Neural cell (in vitro differentiated cells): Measurements from ENCODE around the gene FGF12. TPM values are rescaled to one million over a fixed set of nuclear protein-coding genes. Genes with fewer than 3 reads are reported as not detected.

Source experiments
- H2AFZ ChIP-seq: fragments of 200-600, 300-800 bp; sonication (generic), shearing (Covaris generic); 2 replicates; pipeline ENCODE4 v1.6.0; 2014; ENCODE audit warnings: low read depth, mild to moderate bottlenecking, antibody characterized with exemption, low read length, moderate library complexity
- H3F3A ChIP-seq: fragments of 200-600 bp; shearing (Covaris generic); 2 replicates; pipeline ENCODE4 v1.6.1; 2016; ENCODE audit warnings: mild to moderate bottlenecking, moderate library complexity, mixed read lengths, antibody characterized with exemption, low read length; ENCODE audit not compliant: insufficient read depth, poor library complexity, severe bottlenecking
- H3K27ac ChIP-seq: fragments of 200-600, 300-800 bp; sonication (generic), shearing (Covaris generic); 2 replicates; pipeline ENCODE4 v1.5.1; 2014; ENCODE audit warnings: mild to moderate bottlenecking, low read length, moderate library complexity
- H3K27me3 ChIP-seq: fragments of 300-800, 200-600 bp; sonication (generic), shearing (Covaris generic); 2 replicates; pipeline ENCODE4 v1.6.0; 2014; ENCODE audit warnings: mild to moderate bottlenecking, low read depth, low read length, moderate library complexity; ENCODE audit not compliant: insufficient read depth
- H3K36me3 ChIP-seq: fragments of 300-800, 200-600 bp; sonication (generic), shearing (Covaris generic); 2 replicates; pipeline ENCODE4 v1.5.1; 2014; ENCODE audit warnings: mild to moderate bottlenecking, antibody characterized with exemption, low read length, moderate library complexity; ENCODE audit not compliant: insufficient read depth
- H3K4me2 ChIP-seq: fragments of 300-800, 200-600 bp; sonication (generic), shearing (Covaris generic); 2 replicates; pipeline ENCODE4 v1.6.0; 2014; ENCODE audit warnings: mild to moderate bottlenecking, low read length
- H3K4me3 ChIP-seq: fragments of 300-800, 200-600 bp; sonication (generic), shearing (Covaris generic); 2 replicates; pipeline ENCODE4 v1.5.1; 2014; ENCODE audit warnings: mild to moderate bottlenecking, low read length, moderate library complexity
- H3K79me2 ChIP-seq: fragments of 200-600 bp; shearing (Covaris generic); replicated peaks from 2 replicates; pipeline ENCODE4 v1.6.0; 2014; ENCODE audit warnings: mild to moderate bottlenecking, low read length, moderate library complexity; ENCODE audit not compliant: insufficient read depth
- H3K9ac ChIP-seq: fragments of 300-800, 200-600 bp; sonication (generic), shearing (Covaris generic); 2 replicates; pipeline ENCODE4 v1.6.1; 2016; ENCODE audit warnings: mild to moderate bottlenecking, low read length, mixed read lengths
- H3K9me2 ChIP-seq: fragments of 200-600 bp; shearing (Covaris generic); 2 replicates; pipeline ENCODE4 v1.6.1; 2016; ENCODE audit warnings: mild to moderate bottlenecking, low read length, mixed read lengths; ENCODE audit not compliant: insufficient read depth
- H3K9me3 ChIP-seq: fragments of 200-600, 300-800 bp; sonication (generic), shearing (Covaris generic); 2 replicates; pipeline ENCODE4 v1.6.1; 2016; ENCODE audit warnings: mild to moderate bottlenecking, mixed run types, low read length, moderate library complexity, mixed read lengths
- H4K20me1 ChIP-seq: fragments of 200-600 bp; shearing (Covaris generic); 2 replicates; pipeline ENCODE4 v1.6.1; 2016; ENCODE audit warnings: mild to moderate bottlenecking, mixed run types; ENCODE audit not compliant: insufficient read depth
- CTCF ChIP-seq: fragments of 450-650 bp; IDR thresholded peaks from 2 replicates; pipeline ENCODE4 v1.5.1; 2014; ENCODE audit warnings: antibody characterized with exemption, mild to moderate bottlenecking, moderate library complexity; ENCODE audit not compliant: poor library complexity, severe bottlenecking
- EP300 ChIP-seq: fragments of 450-650 bp; conservative IDR thresholded peaks from 2 replicates; pipeline ENCODE4 v1.6.1; 2014; ENCODE audit warnings: antibody characterized with exemption, mild to moderate bottlenecking, moderate library complexity; ENCODE audit not compliant: poor library complexity, severe bottlenecking
- EZH2 ChIP-seq: fragments of 200-600, 300-800 bp; shearing (Covaris generic), sonication (generic); IDR thresholded peaks from 2 replicates; pipeline ENCODE4 v1.6.1; 2014; ENCODE audit warnings: antibody characterized with exemption, low read length, borderline replicate concordance, mild to moderate bottlenecking; ENCODE audit not compliant: insufficient read depth, poor library complexity, severe bottlenecking
- MXI1 ChIP-seq: fragments of 450-650 bp; conservative IDR thresholded peaks from 2 replicates; pipeline ENCODE4 v1.6.1; 2014; ENCODE audit warnings: antibody characterized with exemption, mild to moderate bottlenecking; ENCODE audit not compliant: poor library complexity, severe bottlenecking
- POLR2AphosphoS5 ChIP-seq: IDR thresholded peaks from 2 replicates; pipeline ENCODE4 v1.6.1; 2012
- RAD21 ChIP-seq: fragments of 450-650 bp; conservative IDR thresholded peaks from 2 replicates; pipeline ENCODE4 v1.6.1; 2014; ENCODE audit warnings: antibody characterized with exemption, mild to moderate bottlenecking, moderate library complexity
- SMC3 ChIP-seq: fragments of 450-650 bp; conservative IDR thresholded peaks from 2 replicates; pipeline ENCODE4 v1.6.1; 2014; ENCODE audit warnings: antibody characterized with exemption, mild to moderate bottlenecking, moderate library complexity; ENCODE audit not compliant: poor library complexity
- TAF1 ChIP-seq: IDR thresholded peaks from 2 replicates; pipeline ENCODE4 v1.6.1; 2012; ENCODE audit warnings: low read depth
- polyA plus RNA-seq: library from polyadenylated mRNA; depleted of rRNA; stranded (reverse); fragments of >200 nt; gene quantifications from 2 replicates; pipeline ENCODE4 v1.2.3, GENCODE V29; 2014
- TF ChIP-seq, protein P1 (sequence below): IDR thresholded peaks from 2 replicates; pipeline ENCODE4 v1.6.1; 2012; ENCODE audit warnings: borderline replicate concordance

FGF12 gene
- polyA plus RNA-seq, 1 donor from 2014 or later: 4.8 TPM

DNA sequence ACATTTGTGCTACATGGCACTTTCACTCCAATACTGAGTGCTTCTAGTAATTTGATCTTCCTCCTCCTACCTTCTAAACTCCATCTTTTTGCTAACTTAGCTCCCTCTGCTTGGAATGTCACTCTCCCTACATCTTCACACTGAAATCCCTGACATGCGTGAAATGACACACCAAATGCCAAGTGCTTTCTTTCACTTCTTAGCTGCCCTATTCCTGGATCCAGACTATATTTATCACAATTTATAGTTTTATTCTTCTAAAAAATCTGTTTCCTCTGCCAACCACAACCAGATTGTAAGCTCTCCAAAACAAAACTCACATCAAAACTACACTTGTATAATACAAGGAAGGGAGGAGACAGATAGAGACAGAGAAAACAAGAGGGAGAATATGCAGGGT is 387.3 kb downstream of the FGF12 start:
- Histone ChIP-seq H3K4me3 (no peak overlapping the region), H2AFZ (no peak overlapping the region), H3K36me3 (no peaks in the 10 kb centered on the region), H3K9me3 (no peaks in the 10 kb centered on the region), H3K9ac (no peak overlapping the region), H3K9me2 (no peaks in the 10 kb centered on the region), H3K79me2 (no peaks in the 10 kb centered on the region), H3K27ac (no peak overlapping the region), H4K20me1 (no peaks in the 10 kb centered on the region), H3K4me2 (no peak overlapping the region), H3F3A (no peaks in the 10 kb centered on the region), H3K27me3 (no peaks in the 10 kb centered on the region)
- no peak for TF ChIP-seq SMC3
- no peak for TF ChIP-seq MXI1
- TF ChIP-seq, protein P1, sequence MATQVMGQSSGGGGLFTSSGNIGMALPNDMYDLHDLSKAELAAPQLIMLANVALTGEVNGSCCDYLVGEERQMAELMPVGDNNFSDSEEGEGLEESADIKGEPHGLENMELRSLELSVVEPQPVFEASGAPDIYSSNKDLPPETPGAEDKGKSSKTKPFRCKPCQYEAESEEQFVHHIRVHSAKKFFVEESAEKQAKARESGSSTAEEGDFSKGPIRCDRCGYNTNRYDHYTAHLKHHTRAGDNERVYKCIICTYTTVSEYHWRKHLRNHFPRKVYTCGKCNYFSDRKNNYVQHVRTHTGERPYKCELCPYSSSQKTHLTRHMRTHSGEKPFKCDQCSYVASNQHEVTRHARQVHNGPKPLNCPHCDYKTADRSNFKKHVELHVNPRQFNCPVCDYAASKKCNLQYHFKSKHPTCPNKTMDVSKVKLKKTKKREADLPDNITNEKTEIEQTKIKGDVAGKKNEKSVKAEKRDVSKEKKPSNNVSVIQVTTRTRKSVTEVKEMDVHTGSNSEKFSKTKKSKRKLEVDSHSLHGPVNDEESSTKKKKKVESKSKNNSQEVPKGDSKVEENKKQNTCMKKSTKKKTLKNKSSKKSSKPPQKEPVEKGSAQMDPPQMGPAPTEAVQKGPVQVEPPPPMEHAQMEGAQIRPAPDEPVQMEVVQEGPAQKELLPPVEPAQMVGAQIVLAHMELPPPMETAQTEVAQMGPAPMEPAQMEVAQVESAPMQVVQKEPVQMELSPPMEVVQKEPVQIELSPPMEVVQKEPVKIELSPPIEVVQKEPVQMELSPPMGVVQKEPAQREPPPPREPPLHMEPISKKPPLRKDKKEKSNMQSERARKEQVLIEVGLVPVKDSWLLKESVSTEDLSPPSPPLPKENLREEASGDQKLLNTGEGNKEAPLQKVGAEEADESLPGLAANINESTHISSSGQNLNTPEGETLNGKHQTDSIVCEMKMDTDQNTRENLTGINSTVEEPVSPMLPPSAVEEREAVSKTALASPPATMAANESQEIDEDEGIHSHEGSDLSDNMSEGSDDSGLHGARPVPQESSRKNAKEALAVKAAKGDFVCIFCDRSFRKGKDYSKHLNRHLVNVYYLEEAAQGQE: no peak
- TF ChIP-seq EZH2: no peak
- no peak for TF ChIP-seq CTCF
- no peak for TF ChIP-seq EP300
- TF ChIP-seq TAF1: no peak
- no peak for TF ChIP-seq RAD21
- TF ChIP-seq POLR2AphosphoS5: no peak

DNA sequence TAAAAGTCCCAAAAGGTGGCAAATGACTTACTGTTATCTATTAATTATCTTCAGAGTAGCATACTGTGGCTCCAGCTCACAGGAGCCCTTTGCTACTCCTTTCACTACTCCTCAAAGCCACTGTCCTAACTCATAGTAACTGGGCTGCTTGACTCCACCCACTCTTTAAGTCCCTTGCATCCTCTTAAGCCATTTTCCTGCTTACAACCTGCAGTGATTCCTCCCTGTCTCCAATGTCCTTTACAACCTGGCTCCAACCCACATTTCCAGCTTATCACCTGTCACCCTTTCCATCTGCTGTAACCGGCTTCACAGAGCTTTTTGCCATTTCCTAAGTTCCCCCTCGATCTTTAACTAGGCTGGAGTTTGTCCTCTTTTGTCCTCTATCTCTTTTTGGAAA is 388.1 kb downstream of the FGF12 start:
- H3K36me3 ChIP-seq: no peaks in the 10 kb centered on the region
- no peaks in the 10 kb centered on the region for H3K9me3 ChIP-seq
- H3K79me2 ChIP-seq: no peaks in the 10 kb centered on the region
- no peak overlapping the region for H3K27ac ChIP-seq
- H2AFZ ChIP-seq: no peak overlapping the region
- H3K4me3 ChIP-seq: no peak overlapping the region
- TF ChIP-seq, protein P1: no peak
- TF ChIP-seq TAF1: no peak
- no peak for TF ChIP-seq EP300
- TF ChIP-seq MXI1: no peak
- no peak for TF ChIP-seq EZH2
- TF ChIP-seq POLR2AphosphoS5: no peak
- TF ChIP-seq CTCF: no peak
- no peak for TF ChIP-seq SMC3
- TF ChIP-seq RAD21: no peak
- no peaks in the 10 kb centered on the region for H3K27me3 ChIP-seq
- no peak overlapping the region for H3K9ac ChIP-seq
- no peak overlapping the region for H3K4me2 ChIP-seq
- H4K20me1 ChIP-seq: no peaks in the 10 kb centered on the region
- no peaks in the 10 kb centered on the region for H3K9me2 ChIP-seq
- H3F3A ChIP-seq: no peaks in the 10 kb centered on the region
